Testis (tissue), 2 donors: ENCODE measurements around the gene NKAIN4.

Experiments
- CTCF ChIP-seq, 3 experiments: fragments of 450-650 bp in 2 of 3; fragments of 200-600 bp in 1 of 3; sonication (generic) in 1 of 3; IDR thresholded peaks; one replicate each; pipeline ENCODE4 v1.5.1; 2016 to 2019; ENCODE audit warnings: antibody characterized with exemption in 3 of 3, mild to moderate bottlenecking in 2 of 3, moderate library complexity in 1 of 3
- POLR2A ChIP-seq: fragments of 450-650 bp; IDR thresholded peaks from one replicate; pipeline ENCODE4 v1.6.1; 2017; ENCODE audit warnings: antibody characterized with exemption, mild to moderate bottlenecking, moderate library complexity

- TF ChIP-seq CTCF (IDR thresholded peaks at IDR 0.05) (no peak), POLR2A (no peak)
These were observed 27.7 kb upstream of the NKAIN4 start for GRCh38 chr20:63281742-63282665.
